CD4-positive, CD25-positive, alpha-beta regulatory T cell (primary cell): ENCODE measurements around the gene DHRS3. TPM values are rescaled to one million over a fixed set of nuclear protein-coding genes. Genes with fewer than 3 reads are reported as not detected.

ENCODE experiments used
- ATAC-seq, 2 donors: fragments of 150-1000 bp; cut with Tn5 transposase; one replicate each; pipeline ENCODE4 v1.10.0; 2021; ENCODE audit warnings: low read depth in 2 of 2, moderate number of reproducible peaks in 2 of 2, moderate library complexity in 1 of 2
- DNase-seq, 3 donors: peaks; one replicate each; pipeline versions ENCODE4 v3.0.0 to v3.0.0-alpha.2; 2012 to 2022; ENCODE audit warnings: mixed read lengths in 1 of 3
- H3K27ac ChIP-seq: one replicate; pipeline ENCODE4 v1.7.0; 2013; ENCODE audit warnings: mild to moderate bottlenecking, low read length; ENCODE audit not compliant: insufficient read depth, poor library complexity, severe bottlenecking
- H3K27me3 ChIP-seq: one replicate; pipeline ENCODE4 v1.7.0; 2013; ENCODE audit warnings: low read length; ENCODE audit not compliant: control insufficient read depth, insufficient read depth
- H3K36me3 ChIP-seq: one replicate; pipeline ENCODE4 v1.7.0; 2013; ENCODE audit warnings: mild to moderate bottlenecking, low read length, moderate library complexity; ENCODE audit not compliant: control insufficient read depth, insufficient read depth
- H3K4me1 ChIP-seq: 2 replicates; pipeline ENCODE4 v1.7.0; 2013; ENCODE audit warnings: mild to moderate bottlenecking, low read length; ENCODE audit not compliant: insufficient read depth, control insufficient read depth, poor library complexity, severe bottlenecking
- H3K4me3 ChIP-seq: one replicate; pipeline ENCODE4 v1.7.0; 2013; ENCODE audit warnings: low read depth, mild to moderate bottlenecking, low read length, moderate library complexity
- H3K9me3 ChIP-seq, 2 experiments: 1 replicate in 1 of 2; 2 replicates in 1 of 2; pipeline ENCODE4 v1.7.0; 2013; ENCODE audit warnings: low read length in 2 of 2, mild to moderate bottlenecking in 1 of 2, moderate library complexity in 1 of 2; ENCODE audit not compliant: control insufficient read depth in 2 of 2
- H3K27ac Mint-ChIP-seq, 3 donors: one replicate each; pipeline ENCODE4 v1.8.0; 2020 to 2022; ENCODE audit warnings: mild to moderate bottlenecking in 3 of 3, mixed read lengths in 3 of 3, moderate library complexity in 2 of 3
- H3K27me3 Mint-ChIP-seq: one replicate; pipeline ENCODE4 v1.8.0; 2022; ENCODE audit warnings: mild to moderate bottlenecking, mixed read lengths
- H3K36me3 Mint-ChIP-seq: one replicate; pipeline ENCODE4 v1.8.0; 2020; ENCODE audit warnings: mixed read lengths
- H3K4me1 Mint-ChIP-seq, 4 donors: one replicate each; pipeline ENCODE4 v1.8.0; 2020 to 2022; ENCODE audit warnings: mixed read lengths in 4 of 4, mild to moderate bottlenecking in 1 of 4
- H3K4me3 Mint-ChIP-seq, 4 donors: one replicate each; pipeline ENCODE4 v1.8.0; 2020 to 2022; ENCODE audit warnings: mild to moderate bottlenecking in 4 of 4, mixed read lengths in 4 of 4, moderate library complexity in 3 of 4
- H3K9me3 Mint-ChIP-seq, 7 donors: one replicate each; pipeline ENCODE4 v1.8.0; 2020 to 2022; ENCODE audit warnings: mixed read lengths in 7 of 7, mild to moderate bottlenecking in 3 of 7, moderate library complexity in 2 of 7
- polyA plus RNA-seq, 4 donors: library from polyadenylated mRNA; unstranded; fragments of 300-500 nt; fragmentation: Illumina TruSeq; gene quantifications; one replicate each; pipeline ENCODE4 v1.2.3, GENCODE V29; 2021
- total RNA-seq: library from RNA; stranded (reverse); gene quantifications from one replicate; pipeline ENCODE4 v1.2.3, GENCODE V29; 2022

The DHRS3 gene
- total and polyA plus RNA-seq, 5 donors from 2014 or later = 8.8 to 25.6 (median 15.2) TPM

DNA sequence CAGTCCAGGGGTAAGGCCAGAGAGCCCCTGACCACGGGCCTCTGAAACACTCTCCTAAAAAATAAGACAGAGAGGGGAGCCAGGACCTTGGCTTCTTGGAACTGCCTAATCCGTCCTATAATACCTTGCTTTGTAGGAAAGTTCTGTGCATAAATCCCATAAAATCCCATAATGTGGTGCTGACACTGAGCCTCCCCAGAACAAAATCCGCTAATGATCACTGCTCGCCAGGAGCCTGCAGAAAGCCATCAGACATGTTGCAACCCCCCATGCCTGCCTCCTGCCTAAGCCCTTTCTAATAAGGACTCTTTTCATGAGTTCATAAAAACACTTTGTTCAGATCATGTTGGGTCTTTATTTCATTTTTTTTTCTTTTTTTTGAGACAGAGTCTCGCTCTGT is 9.3 kb upstream of the DHRS3 start:
- Histone ChIP-seq H3K4me1 (no peaks in the 10 kb centered on the region), H3K27ac (no peak overlapping the region), H3K9me3 (no peaks in the 10 kb centered on the region), H3K4me3 (no peak overlapping the region), H3K27me3 (no peaks in the 10 kb centered on the region), H3K36me3 (no peaks in the 10 kb centered on the region)
- Mint-ChIP-seq H3K4me3 (no peak overlapping the region), H3K36me3 (no peaks in the 10 kb centered on the region), H3K27me3 (peaks cover 5% of the 10 kb centered on the region), H3K9me3 (no peaks in the 10 kb centered on the region), H3K4me1 (peaks cover 0 to 14% (median 6%) of the 10 kb centered on the region in 4 donors), H3K27ac (no peak overlapping the region)
- no peak for ATAC-seq
- no peak for DNase-seq

DNA sequence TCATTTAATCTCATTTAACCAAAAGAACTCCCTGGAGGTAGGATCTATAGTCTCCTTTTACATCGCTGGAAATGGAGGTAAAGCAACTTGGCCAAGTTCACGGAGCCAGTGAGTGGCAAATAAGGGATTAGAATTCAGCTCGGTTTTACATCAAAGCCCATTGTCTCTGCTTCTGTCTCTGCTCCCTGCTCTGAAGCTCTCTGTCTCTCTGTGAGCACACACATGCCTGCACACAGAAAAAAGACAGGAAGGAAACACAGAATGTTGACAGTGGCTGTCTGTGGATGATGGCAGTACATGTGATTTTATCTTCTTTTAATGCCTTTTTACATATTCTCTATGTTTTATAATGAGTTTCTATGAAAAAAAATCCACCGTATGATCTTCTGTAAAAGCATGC is 8.9 kb upstream of the DHRS3 start:
- no peaks in the 10 kb centered on the region for H3K36me3 ChIP-seq
- no peak overlapping the region for H3K27ac Mint-ChIP-seq
- peak overlapping the region in 1 of 4 donors; percentile 16 for H3K4me3 Mint-ChIP-seq
- peaks cover 0 to 14% (median 6%) of the 10 kb centered on the region in 4 donors for H3K4me1 Mint-ChIP-seq
- H3K27me3 Mint-ChIP-seq = peaks cover 8% of the 10 kb centered on the region
- no peaks in the 10 kb centered on the region for H3K4me1 ChIP-seq
- H3K9me3 ChIP-seq = no peaks in the 10 kb centered on the region
- ATAC-seq (no peak), DNase-seq (no peak)
- H3K9me3 Mint-ChIP-seq = no peaks in the 10 kb centered on the region
- no peaks in the 10 kb centered on the region for H3K36me3 Mint-ChIP-seq
- H3K4me3 ChIP-seq = no peak overlapping the region
- no peak overlapping the region for H3K27ac ChIP-seq
- no peaks in the 10 kb centered on the region for H3K27me3 ChIP-seq

DNA sequence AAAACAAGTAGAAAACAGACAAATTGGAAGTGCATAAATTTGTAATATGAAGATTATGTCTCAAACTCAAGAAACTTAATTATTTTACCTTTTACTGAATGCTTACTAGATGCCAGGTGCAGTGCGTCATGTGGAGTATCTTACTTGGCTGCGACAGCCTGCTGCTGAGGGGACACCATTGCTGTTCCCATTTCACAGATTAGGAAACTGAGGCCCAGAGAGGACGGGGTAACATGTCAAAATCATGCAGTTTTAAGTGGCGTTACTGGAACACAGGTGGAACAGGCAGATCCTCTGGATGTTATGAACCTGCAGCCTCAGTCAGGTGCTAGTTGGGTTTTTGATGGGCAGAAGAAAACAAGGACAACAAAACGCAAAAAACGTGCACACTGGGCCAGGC is 7.3 kb upstream of the DHRS3 start:
- Histone ChIP-seq H3K27me3 (no peaks in the 10 kb centered on the region), H3K36me3 (no peaks in the 10 kb centered on the region), H3K4me3 (no peak overlapping the region), H3K9me3 (no peaks in the 10 kb centered on the region), H3K27ac (no peak overlapping the region), H3K4me1 (peaks cover 7% of the 10 kb centered on the region)
- peaks cover 9% of the 10 kb centered on the region for H3K27me3 Mint-ChIP-seq
- ATAC-seq (no peak), DNase-seq (no peak)
- no peak overlapping the region for H3K27ac Mint-ChIP-seq
- H3K4me3 Mint-ChIP-seq = no peak overlapping the region
- peaks cover 1 to 22% (median 7%) of the 10 kb centered on the region in 4 donors for H3K4me1 Mint-ChIP-seq
- H3K36me3 Mint-ChIP-seq = no peaks in the 10 kb centered on the region
- H3K9me3 Mint-ChIP-seq = no peaks in the 10 kb centered on the region

DNA sequence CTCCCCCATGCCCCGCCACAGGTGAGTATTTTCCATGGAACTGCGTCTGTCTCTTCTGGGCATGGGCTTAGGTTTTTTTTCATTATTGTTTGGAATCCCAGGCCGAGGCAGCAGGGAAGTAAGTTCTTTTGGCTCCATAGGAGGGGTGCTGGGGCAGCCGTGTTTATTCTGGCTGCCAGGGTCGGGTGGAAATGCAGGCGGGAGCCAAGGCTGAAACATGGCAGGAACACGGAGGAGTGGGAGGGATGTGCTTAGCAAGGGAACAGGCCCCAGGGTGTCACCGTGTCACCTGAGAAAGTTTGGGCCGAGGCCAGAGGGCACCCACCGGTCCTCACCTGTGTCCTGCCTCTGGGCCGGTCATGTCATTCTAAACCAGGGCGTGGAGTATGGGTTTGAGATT is 4.5 kb upstream of the DHRS3 start:
- no peak for DNase-seq
- H3K36me3 ChIP-seq = no peaks in the 10 kb centered on the region
- Mint-ChIP-seq H3K4me3 (peak overlapping the region in 1 of 4 donors; percentile 35), H3K4me1 (peaks cover 7 to 41% (median 17%) of the 10 kb centered on the region in 4 donors), H3K36me3 (no peaks in the 10 kb centered on the region), H3K27me3 (peaks cover 32% of the 10 kb centered on the region), H3K9me3 (no peaks in the 10 kb centered on the region), H3K27ac (peak overlapping the region in 1 of 3 donors; percentile 51)
- no peak overlapping the region for H3K27ac ChIP-seq
- no peaks in the 10 kb centered on the region for H3K9me3 ChIP-seq
- H3K4me3 ChIP-seq = no peak overlapping the region
- no peaks in the 10 kb centered on the region for H3K27me3 ChIP-seq
- H3K4me1 ChIP-seq = peaks cover 34% of the 10 kb centered on the region
- ATAC-seq = no peak

DNA sequence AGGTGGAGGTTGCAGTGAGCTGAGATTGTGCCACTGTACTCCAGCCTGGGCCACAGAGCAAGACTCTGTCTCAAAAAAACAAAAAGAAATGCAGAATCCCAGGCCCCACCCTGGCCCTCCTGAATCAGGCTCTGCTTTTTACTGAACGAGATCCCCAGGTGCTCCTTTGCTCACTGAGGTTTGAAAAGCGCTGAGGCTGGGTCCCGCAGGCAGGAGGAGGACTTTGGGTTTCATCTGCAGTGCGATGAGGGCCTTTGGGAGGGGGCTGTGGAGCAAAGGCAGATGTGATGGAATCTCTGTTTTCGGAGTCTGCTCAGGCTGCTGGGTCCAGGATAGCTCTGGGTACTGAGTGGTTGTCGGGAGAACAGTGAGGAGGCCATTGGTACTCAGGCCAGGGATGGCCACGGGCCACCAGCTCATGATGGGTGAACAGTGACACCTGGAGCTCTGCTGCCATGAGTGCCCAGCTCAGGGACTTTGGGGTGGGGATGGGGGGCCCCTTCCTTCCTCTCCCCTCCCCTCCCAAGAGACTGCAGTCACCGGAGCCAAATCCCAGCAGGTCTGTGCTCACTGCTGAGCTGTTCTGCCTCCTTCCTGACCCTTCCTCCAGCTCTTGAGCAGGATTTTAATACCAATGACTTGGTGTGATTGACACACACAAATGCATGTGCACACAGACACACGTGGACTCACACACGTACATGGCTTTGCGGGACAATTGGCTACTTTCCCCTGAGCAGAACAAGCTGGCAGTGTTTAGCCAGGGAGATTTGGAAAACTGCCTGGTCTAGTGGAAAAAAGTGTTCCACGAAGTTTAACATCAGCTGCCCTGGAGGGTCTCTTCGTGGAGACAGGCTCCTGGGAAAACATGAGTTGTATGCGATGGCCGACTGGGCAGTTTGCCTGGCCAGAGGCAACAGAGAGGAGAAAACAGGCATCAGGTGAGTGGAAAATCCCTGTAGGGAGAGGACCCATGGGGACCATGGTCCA is 3.6 kb upstream of the DHRS3 start:
- peaks cover 39% of the 10 kb centered on the region for H3K27me3 Mint-ChIP-seq
- no peak for ATAC-seq
- H3K36me3 Mint-ChIP-seq = no peaks in the 10 kb centered on the region
- H3K27ac ChIP-seq = no peak overlapping the region
- no peak overlapping the region for H3K4me3 ChIP-seq
- H3K9me3 ChIP-seq = no peaks in the 10 kb centered on the region
- H3K36me3 ChIP-seq = no peaks in the 10 kb centered on the region
- peaks cover 7 to 37% (median 13%) of the 10 kb centered on the region in 4 donors for H3K4me1 Mint-ChIP-seq
- peak overlapping the region in 1 of 4 donors; percentile 43 for H3K4me3 Mint-ChIP-seq
- H3K9me3 Mint-ChIP-seq = peaks cover 0 to 2% (median 0%) of the 10 kb centered on the region in 7 donors
- no peaks in the 10 kb centered on the region for H3K27me3 ChIP-seq
- DNase-seq = no peak
- peaks cover 43% of the 10 kb centered on the region for H3K4me1 ChIP-seq
- peak overlapping the region in 1 of 3 donors; percentile 51 for H3K27ac Mint-ChIP-seq

DNA sequence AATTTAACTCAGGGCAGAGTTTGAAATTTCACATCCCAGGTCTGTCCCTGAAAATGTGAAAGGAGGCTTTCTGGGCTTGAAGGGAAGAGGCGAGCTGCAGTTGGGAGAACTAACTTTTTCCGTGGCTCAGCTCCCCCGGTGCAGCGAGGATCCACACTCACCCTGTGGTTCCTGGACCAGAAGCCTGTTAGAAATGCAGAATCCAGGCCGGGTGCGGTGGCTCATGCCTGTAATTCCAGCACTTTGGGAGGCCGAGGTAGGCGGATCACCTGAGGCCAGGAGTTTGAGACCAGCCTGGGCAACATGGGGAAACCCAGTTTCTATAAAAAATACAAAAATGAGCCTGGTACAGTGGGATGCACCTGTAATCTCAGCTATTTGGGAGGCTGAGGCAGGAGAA is 2.9 kb upstream of the DHRS3 start:
- H3K4me3 Mint-ChIP-seq = peak overlapping the region in 2 of 4 donors; percentile 4 to 92
- H3K4me1 Mint-ChIP-seq = peaks cover 7 to 39% (median 13%) of the 10 kb centered on the region in 4 donors

DNA sequence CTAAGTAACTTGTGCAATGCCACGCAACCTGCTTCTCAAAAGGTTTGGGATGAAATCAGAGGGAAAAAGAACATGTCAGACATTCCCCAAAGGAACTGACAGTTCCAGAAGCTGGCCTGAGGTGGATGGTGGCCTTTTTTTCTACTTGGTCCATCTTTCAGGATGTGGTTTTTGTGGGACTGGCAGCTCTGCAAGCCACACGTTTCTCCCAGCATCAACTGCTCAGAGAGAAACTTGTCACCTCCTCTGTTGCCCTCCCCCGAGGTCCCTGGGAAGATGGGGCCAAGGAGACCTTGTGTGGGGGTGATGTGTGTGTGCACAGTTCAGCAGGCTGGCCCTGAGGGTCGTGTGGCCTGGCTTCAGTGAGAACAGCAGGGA is 2.5 kb upstream of the DHRS3 start:
- H3K36me3 ChIP-seq = no peaks in the 10 kb centered on the region
- peaks cover 49% of the 10 kb centered on the region for H3K27me3 Mint-ChIP-seq
- peaks cover 7 to 43% (median 16%) of the 10 kb centered on the region in 4 donors for H3K4me1 Mint-ChIP-seq
- no peaks in the 10 kb centered on the region for H3K36me3 Mint-ChIP-seq
- DNase-seq (peak in 1 of 3 donors; percentile 55), ATAC-seq (no peak)
- H3K27ac Mint-ChIP-seq = peak overlapping the region in 2 of 3 donors; percentile 20 to 51
- H3K4me1 ChIP-seq = peaks cover 51% of the 10 kb centered on the region
- no peak overlapping the region for H3K27ac ChIP-seq
- peak overlapping the region; percentile 29 to 92 (median 50) for H3K4me3 Mint-ChIP-seq
- H3K4me3 ChIP-seq = no peak overlapping the region
- H3K9me3 Mint-ChIP-seq = peaks cover 0 to 2% (median 0%) of the 10 kb centered on the region in 7 donors
- H3K9me3 ChIP-seq = no peaks in the 10 kb centered on the region
- H3K27me3 ChIP-seq = peaks cover 2% of the 10 kb centered on the region

More for the DNA sequence above, 2.9 kb upstream of the DHRS3 start:
- no peak overlapping the region for H3K4me3 ChIP-seq
- no peak for ATAC-seq
- H3K27ac Mint-ChIP-seq = peak overlapping the region in 1 of 3 donors; percentile 51
- H3K4me1 ChIP-seq = peaks cover 47% of the 10 kb centered on the region
- no peaks in the 10 kb centered on the region for H3K36me3 ChIP-seq
- H3K9me3 Mint-ChIP-seq = peaks cover 0 to 2% (median 0%) of the 10 kb centered on the region in 7 donors
- H3K9me3 ChIP-seq = no peaks in the 10 kb centered on the region
- H3K27me3 ChIP-seq = no peaks in the 10 kb centered on the region
- peaks cover 45% of the 10 kb centered on the region for H3K27me3 Mint-ChIP-seq
- no peaks in the 10 kb centered on the region for H3K36me3 Mint-ChIP-seq
- no peak for DNase-seq
- no peak overlapping the region for H3K27ac ChIP-seq
